K562 (cell line): Measurements from ENCODE around the gene CD300A. TPM values are rescaled to one million over a fixed set of nuclear protein-coding genes. Genes with fewer than 3 reads are reported as not detected.

Source experiments
- CCAR2 ChIP-seq: fragments of 200-400 bp; formaldehyde crosslinking; IDR thresholded peaks from 2 replicates; pipeline ENCODE4 v1.6.1; 2017; ENCODE audit warnings: mild to moderate bottlenecking, low read depth, low read length
- CCNT2 ChIP-seq: IDR thresholded peaks from 2 replicates; pipeline ENCODE4 v1.6.1; 2011; ENCODE audit warnings: borderline replicate concordance, low read depth, mild to moderate bottlenecking, moderate library complexity, mixed read lengths, low read length; ENCODE audit not compliant: insufficient read length; ENCODE audit errors: extremely low read depth
- E2F3 ChIP-seq: fragments of 250-450 bp; sonication (Bioruptor Pico); IDR thresholded peaks from 2 replicates; pipeline ENCODE4 v1.4.0; 2020; ENCODE audit warnings: mild to moderate bottlenecking
- IFI16 ChIP-seq: fragments of 250-450 bp; sonication (Bioruptor Pico); IDR thresholded peaks from 2 replicates; pipeline ENCODE4 v2.1.2; 2022; ENCODE audit warnings: mild to moderate bottlenecking, inconsistent platforms
- MAFF ChIP-seq: IDR thresholded peaks from 2 replicates; pipeline ENCODE4 v1.6.1; 2012; ENCODE audit warnings: low read length, improper control_type of control experiment
- MTA1 ChIP-seq: fragments of 450-650 bp; IDR thresholded peaks from 2 replicates; pipeline ENCODE4 v1.6.1; 2017; ENCODE audit warnings: borderline replicate concordance
- PTBP1 ChIP-seq: fragments of 200-400 bp; formaldehyde crosslinking; IDR thresholded peaks from 2 replicates; pipeline ENCODE4 v1.6.1; 2017; ENCODE audit warnings: low read depth, low read length
- RBM25 ChIP-seq: fragments of 200-400 bp; formaldehyde crosslinking; IDR thresholded peaks from 2 replicates; pipeline ENCODE4 v1.6.1; 2018; ENCODE audit warnings: low read length, low read depth, moderate library complexity; ENCODE audit not compliant: severe bottlenecking
- RFX1 ChIP-seq: fragments of 450-650 bp; IDR thresholded peaks from 2 replicates; pipeline ENCODE4 v1.6.1; 2016; ENCODE audit warnings: mild to moderate bottlenecking, moderate library complexity
- STAT5B ChIP-seq: fragments of 250-450 bp; sonication (Bioruptor Pico); IDR thresholded peaks from 2 replicates; pipeline ENCODE4 v1.8.0; 2021; ENCODE audit warnings: mild to moderate bottlenecking, inconsistent platforms
- TAF9B ChIP-seq: fragments of 450-650 bp; IDR thresholded peaks from 2 replicates; pipeline ENCODE4 v1.6.1; 2018; ENCODE audit warnings: mild to moderate bottlenecking; ENCODE audit not compliant: partially characterized antibody
- TEAD2 ChIP-seq: fragments of 450-650 bp; IDR thresholded peaks from 2 replicates; pipeline ENCODE4 v1.6.1; 2016; ENCODE audit warnings: missing genetic modification characterization, control low read depth, missing compliant biosample characterization
- TEAD4 ChIP-seq, 2 experiments: sonication (generic) in 1 of 2; formaldehyde crosslinking in 1 of 2; IDR thresholded peaks; 2 replicates each; pipeline versions ENCODE4 v1.6.1 to v1.8.0; 2012 to 2022; ENCODE audit warnings: borderline replicate concordance in 1 of 2, inconsistent platforms in 1 of 2, low read length in 1 of 2, mild to moderate bottlenecking in 1 of 2, missing genetic modification reagents in 1 of 2
- THRAP3 ChIP-seq: fragments of 450-650 bp; IDR thresholded peaks from 2 replicates; pipeline ENCODE4 v1.6.1; 2016; ENCODE audit warnings: mild to moderate bottlenecking, inconsistent platforms, borderline replicate concordance
- ZNF408 ChIP-seq: fragments of 250-450 bp; sonication (Bioruptor Pico); IDR thresholded peaks from 2 replicates; pipeline ENCODE4 v1.4.0; 2020; ENCODE audit warnings: low read depth, mild to moderate bottlenecking, moderate library complexity
- ZNF41 ChIP-seq: fragments of 250-450 bp; sonication (Bioruptor Pico); conservative IDR thresholded peaks from 2 replicates; pipeline ENCODE4 v1.4.0; 2020; ENCODE audit warnings: mild to moderate bottlenecking
- ZNF583 ChIP-seq: fragments of 250-450 bp; sonication (Bioruptor Pico); IDR thresholded peaks from 2 replicates; pipeline ENCODE4 v1.4.0; 2020
- ZNF785 ChIP-seq: fragments of 250-450 bp; sonication (Bioruptor Pico); IDR thresholded peaks from 2 replicates; pipeline ENCODE4 v1.4.0; 2020; ENCODE audit warnings: mild to moderate bottlenecking
- polyA plus RNA-seq, 8 experiments: library from polyadenylated mRNA; depleted of rRNA in 4 of 8; stranded (reverse) in 5 of 8; unstranded in 3 of 8; fragments of >200 nt; fragmentation: Nextera tagmentation in 2 of 8; fragmentation: Illumina TruSeq in 1 of 8; extraction: Ambion mirVana in 2 of 8; extraction: Trizol in 1 of 8; gene quantifications; 2 replicates each; pipeline versions ENCODE4 v1.2.1 to v1.2.3, GENCODE V29; 2011 to 2014; ENCODE audit warnings: inconsistent platforms in 1 of 8, missing spikeins in 1 of 8
- total RNA-seq, 7 experiments: library from RNA; depleted of rRNA in 6 of 7; stranded (reverse); fragments of >200 nt in 6 of 7; fragmentation: Illumina TruSeq in 2 of 7; extraction: Trizol in 2 of 7; gene quantifications; 2 replicates each; pipeline versions ENCODE4 v1.2.1 to v1.2.3, GENCODE V29; 2011 to 2021; ENCODE audit warnings: low replicate concordance in 1 of 7
- TF ChIP-seq, protein P1 (sequence below), 2 experiments: fragments of 450-650 bp in 1 of 2; IDR thresholded peaks; 2 replicates each; pipeline ENCODE4 v1.6.1; 2011 to 2017; ENCODE audit warnings: low read depth in 2 of 2, antibody characterized with exemption in 1 of 2, borderline replicate concordance in 1 of 2, low read length in 1 of 2, mild to moderate bottlenecking in 1 of 2, mixed read lengths in 1 of 2; ENCODE audit not compliant: control insufficient read depth in 1 of 2
- TF ChIP-seq, protein P2 (sequence below): sonication (generic); formaldehyde crosslinking; IDR thresholded peaks from 2 replicates; pipeline ENCODE4 v1.8.1; 2023; ENCODE audit warnings: mild to moderate bottlenecking, missing genetic modification reagents

CD300A gene
- total and polyA plus RNA-seq, 9 of the 15 experiments (the other 6 are each of a cell fraction or from before 2014, with no cell fraction given): 0.21 to 1.7 (median 0.41) TPM; not detected in 1

DNA sequence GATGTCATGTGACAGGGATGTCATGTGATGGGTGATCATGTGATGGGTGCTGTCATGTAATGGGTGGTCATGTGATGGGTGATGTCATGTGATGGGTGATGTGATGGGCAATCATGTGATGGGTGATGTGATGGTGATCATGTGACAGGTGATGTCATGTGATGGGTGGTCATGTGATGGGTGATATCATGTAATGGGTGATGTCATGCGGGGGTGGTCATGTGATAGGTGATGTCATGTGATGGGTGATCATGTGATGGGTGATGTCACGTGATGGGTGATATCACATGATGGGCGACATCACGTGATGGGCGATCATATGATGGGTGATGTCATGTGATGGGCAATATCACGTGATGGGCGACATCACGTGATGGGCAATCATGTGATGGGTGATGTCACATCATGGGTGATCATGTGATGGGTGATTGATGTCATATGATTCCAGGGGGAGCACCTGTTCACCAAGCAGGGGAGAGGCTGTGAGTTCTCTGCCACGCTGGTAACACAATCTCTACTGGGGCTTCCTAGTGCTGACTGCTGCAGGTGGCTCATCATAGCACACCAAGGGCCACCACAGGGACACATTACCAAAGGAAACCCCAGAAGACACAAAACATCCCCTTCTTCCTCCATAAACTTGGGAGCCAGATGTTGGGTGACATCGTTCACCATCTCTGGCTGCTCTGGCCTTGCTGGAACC is 48.3 kb downstream of the CD300A start (continued):
- no peak for TF ChIP-seq CCNT2
- TF ChIP-seq IFI16 (CRISPR knock-in tag): no peak
- peak; percentile 73 for TF ChIP-seq TAF9B
- TF ChIP-seq E2F3 (CRISPR knock-in tag): no peak
- no peak for TF ChIP-seq THRAP3
- TF ChIP-seq CCAR2: no peak
- TF ChIP-seq, protein P1, sequence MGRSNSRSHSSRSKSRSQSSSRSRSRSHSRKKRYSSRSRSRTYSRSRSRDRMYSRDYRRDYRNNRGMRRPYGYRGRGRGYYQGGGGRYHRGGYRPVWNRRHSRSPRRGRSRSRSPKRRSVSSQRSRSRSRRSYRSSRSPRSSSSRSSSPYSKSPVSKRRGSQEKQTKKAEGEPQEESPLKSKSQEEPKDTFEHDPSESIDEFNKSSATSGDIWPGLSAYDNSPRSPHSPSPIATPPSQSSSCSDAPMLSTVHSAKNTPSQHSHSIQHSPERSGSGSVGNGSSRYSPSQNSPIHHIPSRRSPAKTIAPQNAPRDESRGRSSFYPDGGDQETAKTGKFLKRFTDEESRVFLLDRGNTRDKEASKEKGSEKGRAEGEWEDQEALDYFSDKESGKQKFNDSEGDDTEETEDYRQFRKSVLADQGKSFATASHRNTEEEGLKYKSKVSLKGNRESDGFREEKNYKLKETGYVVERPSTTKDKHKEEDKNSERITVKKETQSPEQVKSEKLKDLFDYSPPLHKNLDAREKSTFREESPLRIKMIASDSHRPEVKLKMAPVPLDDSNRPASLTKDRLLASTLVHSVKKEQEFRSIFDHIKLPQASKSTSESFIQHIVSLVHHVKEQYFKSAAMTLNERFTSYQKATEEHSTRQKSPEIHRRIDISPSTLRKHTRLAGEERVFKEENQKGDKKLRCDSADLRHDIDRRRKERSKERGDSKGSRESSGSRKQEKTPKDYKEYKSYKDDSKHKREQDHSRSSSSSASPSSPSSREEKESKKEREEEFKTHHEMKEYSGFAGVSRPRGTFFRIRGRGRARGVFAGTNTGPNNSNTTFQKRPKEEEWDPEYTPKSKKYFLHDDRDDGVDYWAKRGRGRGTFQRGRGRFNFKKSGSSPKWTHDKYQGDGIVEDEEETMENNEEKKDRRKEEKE (IDR thresholded peaks at IDR 0.05; ENCODE audit: borderline replicate concordance in 1 of 2, control insufficient read depth in 1 of 2, low read depth in 2 of 2, low read length in 1 of 2): no peak
- no peak for TF ChIP-seq STAT5B (CRISPR knock-in tag)
- no peak for TF ChIP-seq ZNF41
- no peak for TF ChIP-seq MAFF
- TF ChIP-seq TEAD4 (IDR thresholded peaks at IDR 0.05; ENCODE audit: low read length): no peak; the same call in 1 of the 2 replicates
- no peak for TF ChIP-seq TEAD4 (CRISPR knock-in tag; IDR thresholded peaks at IDR 0.05; ENCODE audit: borderline replicate concordance)
- TF ChIP-seq PTBP1: no peak
- TF ChIP-seq, protein P2, sequence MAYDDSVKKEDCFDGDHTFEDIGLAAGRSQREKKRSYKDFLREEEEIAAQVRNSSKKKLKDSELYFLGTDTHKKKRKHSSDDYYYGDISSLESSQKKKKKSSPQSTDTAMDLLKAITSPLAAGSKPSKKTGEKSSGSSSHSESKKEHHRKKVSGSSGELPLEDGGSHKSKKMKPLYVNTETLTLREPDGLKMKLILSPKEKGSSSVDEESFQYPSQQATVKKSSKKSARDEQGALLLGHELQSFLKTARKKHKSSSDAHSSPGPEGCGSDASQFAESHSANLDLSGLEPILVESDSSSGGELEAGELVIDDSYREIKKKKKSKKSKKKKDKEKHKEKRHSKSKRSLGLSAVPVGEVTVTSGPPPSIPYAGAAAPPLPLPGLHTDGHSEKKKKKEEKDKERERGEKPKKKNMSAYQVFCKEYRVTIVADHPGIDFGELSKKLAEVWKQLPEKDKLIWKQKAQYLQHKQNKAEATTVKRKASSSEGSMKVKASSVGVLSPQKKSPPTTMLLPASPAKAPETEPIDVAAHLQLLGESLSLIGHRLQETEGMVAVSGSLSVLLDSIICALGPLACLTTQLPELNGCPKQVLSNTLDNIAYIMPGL (CRISPR knock-in tag): no peak
- no peak for TF ChIP-seq RBM25
- no peak for TF ChIP-seq ZNF785 (CRISPR knock-in tag)
- TF ChIP-seq ZNF408 (CRISPR knock-in tag): no peak
- TF ChIP-seq RFX1: no peak
- no peak for TF ChIP-seq TEAD2 (tag)
- peak; percentile 82 for TF ChIP-seq MTA1
- no peak for TF ChIP-seq ZNF583 (CRISPR knock-in tag)
